ENCODE measurements around the gene DLG2.

Gene DLG2

GRCh38 chr11:83642500-83642899 lies 1984.6 kb downstream of the DLG2 start:
- no peak overlapping the region for H3K4me3 ChIP-seq (ENCODE audit: low read depth, low read length)
- TF ChIP-seq CTCF (IDR thresholded peaks at IDR 0.05; ENCODE audit: control insufficient read depth, extremely low read depth, insufficient read depth) = no peak
- DNase-seq (ENCODE audit: low read depth) = no peak

- no peak overlapping the region for H3K4me3 ChIP-seq (ENCODE audit: low read depth, low read length)
- TF ChIP-seq CTCF (IDR thresholded peaks at IDR 0.05; ENCODE audit: control insufficient read depth, extremely low read depth, insufficient read depth) = no peak
- no peak for DNase-seq (ENCODE audit: low read depth)
Observed at GRCh38 chr11:83641511-83641910, 1985.6 kb downstream of the DLG2 start.

GRCh38 chr11:83639995-83640758 lies 1987.0 kb downstream of the DLG2 start:
- H3K4me3 ChIP-seq (ENCODE audit: low read depth, low read length) = no peak overlapping the region
- no peak for TF ChIP-seq CTCF (IDR thresholded peaks at IDR 0.05; ENCODE audit: control insufficient read depth, extremely low read depth, insufficient read depth)
- no peak for DNase-seq (ENCODE audit: low read depth)

- H3K4me3 ChIP-seq (ENCODE audit: low read depth, low read length) = no peak overlapping the region
- no peak for TF ChIP-seq CTCF (IDR thresholded peaks at IDR 0.05; ENCODE audit: control insufficient read depth, extremely low read depth, insufficient read depth)
- DNase-seq (ENCODE audit: low read depth) = no peak
Observed at GRCh38 chr11:83635166-83635565, 1992.0 kb downstream of the DLG2 start.

- H3K4me3 ChIP-seq (ENCODE audit: low read depth, low read length) = no peak overlapping the region
- no peak for DNase-seq (ENCODE audit: low read depth)
- no peak for TF ChIP-seq CTCF (IDR thresholded peaks at IDR 0.05; ENCODE audit: control insufficient read depth, extremely low read depth, insufficient read depth)
Observed at GRCh38 chr11:83630211-83630610, 1996.9 kb downstream of the DLG2 start.

GRCh38 chr11:83629775-83630174 lies 1997.4 kb downstream of the DLG2 start:
- no peak overlapping the region for H3K4me3 ChIP-seq (ENCODE audit: low read depth, low read length)
- TF ChIP-seq CTCF (IDR thresholded peaks at IDR 0.05; ENCODE audit: control insufficient read depth, extremely low read depth, insufficient read depth) = no peak
- no peak for DNase-seq (ENCODE audit: low read depth)
